Heart left ventricle (tissue), 16 donors: ENCODE measurements around the gene CRHBP. TPM values are rescaled to one million over a fixed set of nuclear protein-coding genes. Genes with fewer than 3 reads are reported as not detected.
"Not testable (repeated sequence)": the region's sequence is repeated elsewhere in the genome, so short reads cannot be mapped to it uniquely, and the experiment has no call there.

Experiments
- ATAC-seq, 4 donors: fragments of 200-7000 bp; cut with Tn5 transposase; one replicate each; pipeline ENCODE4 v1.9.1; 2020 to 2022; ENCODE audit warnings: moderate library complexity in 4 of 4, mild to moderate bottlenecking in 3 of 4, moderate number of reproducible peaks in 1 of 4
- DNase-seq, 5 donors: peaks; one replicate each; pipeline ENCODE4 v3.0.0-alpha.2; 2020
- H3K27ac ChIP-seq, 12 donors: fragments of 200-600 bp; sonication (generic) in 4 of 12; one replicate each; pipeline versions ENCODE4 v1.5.0 to v1.8.0; 2016 to 2022; ENCODE audit warnings: mild to moderate bottlenecking in 2 of 12
- H3K27me3 ChIP-seq, 9 donors: fragments of 200-600 bp; sonication (generic) in 2 of 9; one replicate each; pipeline versions ENCODE4 v1.5.1 to v1.8.0; 2016 to 2022; ENCODE audit warnings: mild to moderate bottlenecking in 3 of 9
- H3K36me3 ChIP-seq, 9 donors: fragments of 200-600 bp; sonication (generic) in 2 of 9; one replicate each; pipeline versions ENCODE4 v1.5.0 to v1.8.0; 2018 to 2022; ENCODE audit warnings: mild to moderate bottlenecking in 2 of 9
- H3K4me1 ChIP-seq, 12 donors: fragments of 200-600 bp; sonication (generic) in 4 of 12; one replicate each; pipeline versions ENCODE4 v1.5.0 to v1.8.0; 2016 to 2022; ENCODE audit warnings: mild to moderate bottlenecking in 3 of 12
- H3K4me3 ChIP-seq, 12 donors: fragments of 200-600 bp; sonication (generic) in 4 of 12; one replicate each; pipeline versions ENCODE4 v1.5.0 to v1.8.0; 2017 to 2022; ENCODE audit warnings: mild to moderate bottlenecking in 9 of 12, moderate library complexity in 4 of 12
- H3K9me3 ChIP-seq, 12 donors: fragments of 200-600 bp; sonication (generic) in 4 of 12; one replicate each; pipeline versions ENCODE4 v1.5.0 to v1.8.0; 2016 to 2022; ENCODE audit warnings: mild to moderate bottlenecking in 1 of 12
- CTCF ChIP-seq, 12 donors: fragments of 200-600 bp; sonication (generic) in 4 of 12; IDR thresholded peaks; one replicate each; pipeline versions ENCODE4 v1.5.0 to v1.8.0; 2018 to 2022; ENCODE audit warnings: antibody characterized with exemption in 12 of 12, mild to moderate bottlenecking in 5 of 12
- POLR2A ChIP-seq, 2 donors: fragments of 450-650 bp; IDR thresholded peaks; one replicate each; pipeline ENCODE4 v1.6.1; 2017; ENCODE audit warnings: antibody characterized with exemption in 2 of 2, mild to moderate bottlenecking in 2 of 2, moderate library complexity in 2 of 2
- WGBS, 4 donors: extraction: QIAGEN DNeasy Blood & Tissue Kit in 2 of 4; methylation state at CpG; one replicate each; pipeline versions ENCODE4 v1.1.5 to v1.1.7; 2013 to 2018; 5-methylcytosine and 5-hydroxymethylcytosine counted together
- intact Hi-C, 10 donors: fragments of 100-400 bp; cut with DNase I; formaldehyde crosslinking; loops; one replicate each; pipeline versions ENCODE4 v1.11.1 to v1.14.2; 2022
- long read RNA-seq, 3 donors: library from polyadenylated mRNA; unstranded; transcript quantifications; one replicate each; pipeline ENCODE4 v2.0.0, GENCODE V29; 2020 to 2021
- polyA plus RNA-seq, 2 donors: library from polyadenylated mRNA; stranded (reverse); fragments of 200-250 nt; gene quantifications; one replicate each; pipeline ENCODE4 v1.2.3, GENCODE V29; 2013
- total RNA-seq, 9 donors: library from RNA; depleted of rRNA in 2 of 9; stranded (reverse); fragments of >200 nt in 2 of 9; fragmentation: NEBNext Ultra II Directional in 3 of 9; extraction: Animal tissue kit (Norgen Biotek cat#: 25700) in 3 of 9; gene quantifications; one replicate each; pipeline versions ENCODE4 v1.1.0 to v1.2.4, GENCODE V29; 2016 to 2023
- donor health status: ischemic (EF 13 %, LVEDD 7.1; RV severe dilation, severe dysfunction).
- donor health status: healthy with polysubstance abuse.
- donor health status: DM: no; HTN: yes; CAD: no.
- donor health status: DM: no; HTN: no; CAD: no.
- donor health status: ischemic (EF 25% LVEDD 6.9; RV normal size, moderate dysfunction).
- donor health status: ischemic (EF 25% LVEDD 5.7; RV mildly dilated, moderate dysfunction).
- donor health status: healthy.
- donor health status: DM: yes; HTN: yes; CAD: no.
- donor health status: ischemic (EF 35%, LVEDD 5.7; RV mildly dilated, moderate dysfunction).
- donor health status: nonischemic (EF 11% LVEDD 7.7; RV severe dilation, severe dysfunction).
- donor health status: DM: yes; HTN: yes; CAD: no.
- donor health status: PGD.
- donor health status: ischemic (EF 29% LVEDD 5.4; RV normal size, mild dysfunction).
- donor health status: nonischemic (EF 23%, LVEDD 6.1; RV moderate dilation, normal function).

The CRHBP gene, protein sequence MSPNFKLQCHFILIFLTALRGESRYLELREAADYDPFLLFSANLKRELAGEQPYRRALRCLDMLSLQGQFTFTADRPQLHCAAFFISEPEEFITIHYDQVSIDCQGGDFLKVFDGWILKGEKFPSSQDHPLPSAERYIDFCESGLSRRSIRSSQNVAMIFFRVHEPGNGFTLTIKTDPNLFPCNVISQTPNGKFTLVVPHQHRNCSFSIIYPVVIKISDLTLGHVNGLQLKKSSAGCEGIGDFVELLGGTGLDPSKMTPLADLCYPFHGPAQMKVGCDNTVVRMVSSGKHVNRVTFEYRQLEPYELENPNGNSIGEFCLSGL
- total RNA-seq (1 to 10 TPM in 7 of 9 donors, under 1 TPM in 2; 0.38 to 2.8 (median 1.6) TPM), polyA plus RNA-seq (under 1 TPM; 0.75 to 0.99 TPM)
- long read RNA-seq, donor 1, partial matches to known transcripts: 0 of 1 reads
- long read RNA-seq, donor 1, other reads (novel, unspliced or antisense): 1 of 1 reads
- long read RNA-seq, donor 2, partial matches to known transcripts: 1 of 5 reads
- long read RNA-seq, donor 2, other reads (novel, unspliced or antisense): 0 of 5 reads
- long read RNA-seq, donor 3: 0 reads

GRCh38 chr5:76952795-76953536 lies at the start of gene CRHBP:
CRHBP (plus strand) TSS chr5:76953045; CDS start chr5:76953135, 90 bp downstream.
- intact Hi-C loops: loop anchor here in 1 of 10 donors (5.0 kb wide), 1 partner anchor 81 kb away; no protein-coding TSS in a partner anchor
- H3K9me3 ChIP-seq: peaks cover 0 to 1% (median 0%) of the 10 kb centered on the region in 12 donors
- H3K27ac ChIP-seq: peak within 1 kb of the TSS in 5 of 12 donors; percentile 2 to 74 (median 43)
- TF ChIP-seq CTCF (IDR thresholded peaks at IDR 0.05): no peak
- no peak for TF ChIP-seq POLR2A (IDR thresholded peaks at IDR 0.05)
- peak in 1 of 4 donors; percentile 13 for ATAC-seq
- H3K36me3 ChIP-seq: no peaks in the 10 kb centered on the region
- no peak for DNase-seq
- H3K4me3 ChIP-seq: peak within 1 kb of the TSS; percentile 24 to 65 (median 56)
- 21 to 33% (median 25%) methylated on average over 21 to 23 of the region's 23 CpGs for WGBS, 4 donors
- H3K4me1 ChIP-seq: peaks cover 0 to 19% (median 6%) of the 10 kb centered on the region in 12 donors
- H3K27me3 ChIP-seq: peaks cover 11 to 46% (median 18%) of the 10 kb centered on the region in 9 donors

DNA sequence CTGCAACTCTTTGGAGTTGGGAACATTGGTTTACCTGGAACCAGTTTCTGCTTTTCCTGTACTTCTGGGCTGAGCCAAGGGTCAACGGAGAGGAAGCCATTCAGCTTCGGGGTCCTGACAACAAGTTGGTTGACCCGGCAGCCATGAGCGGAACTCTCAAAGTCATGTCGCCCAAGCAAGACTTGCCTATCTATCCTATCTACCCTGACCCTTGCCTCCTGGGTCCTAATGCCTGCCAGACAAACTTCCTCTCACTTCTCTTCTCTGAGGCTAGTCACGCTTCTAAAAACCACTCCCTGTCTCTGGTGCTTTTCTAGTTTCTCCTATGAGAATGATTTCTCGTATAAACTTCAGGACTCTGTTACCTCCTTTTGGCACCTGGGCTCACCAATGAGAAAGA lies 44.7 kb upstream of the CRHBP start:
- ATAC-seq (no peak), DNase-seq (no peak)
- intact Hi-C loops: no loop called here
- H3K4me1 ChIP-seq: peaks cover 0 to 4% (median 0%) of the 10 kb centered on the region in 12 donors
- WGBS, 4 donors: 83 to 93% (median 93%) methylated on average over 7 of the region's 7 CpGs
- TF ChIP-seq CTCF (IDR thresholded peaks at IDR 0.05) (no peak), POLR2A (IDR thresholded peaks at IDR 0.05) (no peak)
- no peaks in the 10 kb centered on the region for H3K36me3 ChIP-seq
- no peak overlapping the region for H3K4me3 ChIP-seq
- no peaks in the 10 kb centered on the region for H3K27me3 ChIP-seq
- H3K27ac ChIP-seq: no peak overlapping the region
- peaks cover 0 to 5% (median 0%) of the 10 kb centered on the region in 12 donors for H3K9me3 ChIP-seq

- H3K9me3 ChIP-seq, H3K27me3 ChIP-seq, DNase-seq, intact Hi-C loops, H3K27ac ChIP-seq, H3K4me1 ChIP-seq, H3K36me3 ChIP-seq, ATAC-seq, H3K4me3 ChIP-seq: not testable (repeated sequence)
- 57 to 74% (median 68%) methylated on average over 9 of the region's 9 CpGs for WGBS, 4 donors
These were observed 42.4 kb upstream of the CRHBP start for GRCh38 chr5:76910344-76910933.

- H3K4me3 ChIP-seq, H3K4me1 ChIP-seq, H3K27me3 ChIP-seq, intact Hi-C loops, DNase-seq, ATAC-seq, H3K27ac ChIP-seq, H3K36me3 ChIP-seq: not testable (repeated sequence)
- 86 to 96% (median 87%) methylated on average over 14 of the region's 14 CpGs for WGBS, 4 donors
- peaks cover 0 to 12% (median 0%) of the 10 kb centered on the region in 12 donors for H3K9me3 ChIP-seq
These were observed 38.2 kb upstream of the CRHBP start for GRCh38 chr5:76914671-76915070.
